HG03159 (cell line): ENCODE measurements around the gene DAB2.

ENCODE experiments used
- ATAC-seq: cut with Tn5 transposase; IDR thresholded peaks from one replicate; pipeline ENCODE4 v1.9.1; 2021; ENCODE audit warnings: mild to moderate bottlenecking, moderate library complexity; ENCODE audit not compliant: unreplicated experiment

DAB2 gene

GRCh38 chr5:39424736-39425637 is at the start of gene DAB2:
TSS of gene DAB2 (minus strand) at chr5:39424980. CDS start at chr5:39394320, 30,660 bp downstream.
- ATAC-seq = peak; percentile 51

GRCh38 chr5:39473156-39473775 is 48.5 kb upstream of the DAB2 start:
- ATAC-seq = no peak

- ATAC-seq = no peak
Measured at GRCh38 chr5:39471836-39472508, 47.2 kb upstream of the DAB2 start.

- ATAC-seq = no peak
Measured at GRCh38 chr5:39470811-39471210, 46.0 kb upstream of the DAB2 start.

GRCh38 chr5:39469777-39470415 is 45.1 kb upstream of the DAB2 start:
- ATAC-seq = no peak

GRCh38 chr5:39469176-39469575 is 44.4 kb upstream of the DAB2 start:
- no peak for ATAC-seq

GRCh38 chr5:39466846-39467245 is 42.1 kb upstream of the DAB2 start:
- no peak for ATAC-seq

- ATAC-seq = no peak
Measured at GRCh38 chr5:39465843-39466242, 41.1 kb upstream of the DAB2 start.

- no peak for ATAC-seq
Measured at GRCh38 chr5:39465097-39465496, 40.3 kb upstream of the DAB2 start.

GRCh38 chr5:39464088-39464487 is 39.3 kb upstream of the DAB2 start:
- ATAC-seq = no peak

GRCh38 chr5:39462211-39462610 is 37.4 kb upstream of the DAB2 start:
- ATAC-seq = no peak

GRCh38 chr5:39461007-39461682 is 36.4 kb upstream of the DAB2 start:
- peak; percentile 99 for ATAC-seq

- ATAC-seq = no peak
Measured at GRCh38 chr5:39459907-39460306, 35.1 kb upstream of the DAB2 start.

GRCh38 chr5:39459071-39459470 is 34.3 kb upstream of the DAB2 start:
- ATAC-seq = no peak

GRCh38 chr5:39455645-39456044 is 30.9 kb upstream of the DAB2 start:
- no peak for ATAC-seq

- ATAC-seq = no peak
Measured at GRCh38 chr5:39453606-39454005, 28.8 kb upstream of the DAB2 start.

GRCh38 chr5:39452846-39453245 is 28.1 kb upstream of the DAB2 start:
- no peak for ATAC-seq

- no peak for ATAC-seq
Measured at GRCh38 chr5:39451276-39451941, 26.6 kb upstream of the DAB2 start.

GRCh38 chr5:39450487-39450886 is 25.7 kb upstream of the DAB2 start:
- no peak for ATAC-seq

- ATAC-seq = no peak
Measured at GRCh38 chr5:39449591-39449990, 24.8 kb upstream of the DAB2 start.
